ENCODE results near the gene ABR.

DNA sequence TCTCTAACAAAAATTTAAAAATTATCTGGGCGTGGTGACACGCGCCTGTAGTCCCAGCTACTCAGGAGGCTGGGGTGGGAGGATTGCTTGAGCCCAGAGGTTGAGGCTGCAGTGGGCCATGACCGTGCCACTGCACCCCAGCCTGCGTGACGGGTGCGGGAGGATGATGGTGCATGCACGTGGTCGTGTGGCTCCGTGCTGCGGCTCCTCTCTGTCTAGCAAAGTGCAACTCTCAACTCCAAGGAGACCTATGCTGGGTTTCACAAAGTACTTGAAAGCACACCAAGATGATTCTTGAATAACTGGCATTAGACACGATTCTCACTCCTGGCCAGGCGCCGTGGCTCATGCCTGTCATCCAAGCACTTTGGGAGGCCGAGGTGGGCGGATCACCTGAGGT lies 226.0 kb downstream of the ABR start:
- TF ChIP-seq, protein P1, sequence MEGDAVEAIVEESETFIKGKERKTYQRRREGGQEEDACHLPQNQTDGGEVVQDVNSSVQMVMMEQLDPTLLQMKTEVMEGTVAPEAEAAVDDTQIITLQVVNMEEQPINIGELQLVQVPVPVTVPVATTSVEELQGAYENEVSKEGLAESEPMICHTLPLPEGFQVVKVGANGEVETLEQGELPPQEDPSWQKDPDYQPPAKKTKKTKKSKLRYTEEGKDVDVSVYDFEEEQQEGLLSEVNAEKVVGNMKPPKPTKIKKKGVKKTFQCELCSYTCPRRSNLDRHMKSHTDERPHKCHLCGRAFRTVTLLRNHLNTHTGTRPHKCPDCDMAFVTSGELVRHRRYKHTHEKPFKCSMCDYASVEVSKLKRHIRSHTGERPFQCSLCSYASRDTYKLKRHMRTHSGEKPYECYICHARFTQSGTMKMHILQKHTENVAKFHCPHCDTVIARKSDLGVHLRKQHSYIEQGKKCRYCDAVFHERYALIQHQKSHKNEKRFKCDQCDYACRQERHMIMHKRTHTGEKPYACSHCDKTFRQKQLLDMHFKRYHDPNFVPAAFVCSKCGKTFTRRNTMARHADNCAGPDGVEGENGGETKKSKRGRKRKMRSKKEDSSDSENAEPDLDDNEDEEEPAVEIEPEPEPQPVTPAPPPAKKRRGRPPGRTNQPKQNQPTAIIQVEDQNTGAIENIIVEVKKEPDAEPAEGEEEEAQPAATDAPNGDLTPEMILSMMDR (IDR thresholded peaks at IDR 0.05), result no peak
- no peak for TF ChIP-seq POLR2AphosphoS5 (IDR thresholded peaks at IDR 0.05)
- TF ChIP-seq POLR2A (IDR thresholded peaks at IDR 0.05), result no peak
- no peak for TF ChIP-seq EP300 (IDR thresholded peaks at IDR 0.05)
